GM21737 (cell line): ENCODE results near the gene ITFG1.
"Not testable (repeated sequence)": the region's sequence is repeated elsewhere in the genome, so short reads cannot be mapped to it uniquely, and the experiment has no call there.

Experiments
- ATAC-seq: cut with Tn5 transposase; IDR thresholded peaks from one replicate; pipeline ENCODE4 v1.9.1; 2021; ENCODE audit warnings: mild to moderate bottlenecking, moderate library complexity; ENCODE audit not compliant: unreplicated experiment

ITFG1 gene

GRCh38 chr16:47475786-47476185, 14.9 kb upstream of the ITFG1 start:
- ATAC-seq = no peak

- ATAC-seq = no peak
These were observed 12.9 kb upstream of the ITFG1 start for GRCh38 chr16:47473792-47474191.

GRCh38 chr16:47473004-47473403, 12.1 kb upstream of the ITFG1 start:
- ATAC-seq = not testable (repeated sequence)

GRCh38 chr16:47470810-47471209, 9.9 kb upstream of the ITFG1 start:
- ATAC-seq = no peak

GRCh38 chr16:47470211-47470610, 9.3 kb upstream of the ITFG1 start:
- ATAC-seq = no peak

- ATAC-seq = no peak
These were observed 8.4 kb upstream of the ITFG1 start for GRCh38 chr16:47469227-47469626.

- ATAC-seq = not testable (repeated sequence)
These were observed 7.3 kb upstream of the ITFG1 start for GRCh38 chr16:47468070-47468689.

GRCh38 chr16:47467501-47467900, 6.6 kb upstream of the ITFG1 start:
- ATAC-seq = no peak

GRCh38 chr16:47465919-47466630, 5.2 kb upstream of the ITFG1 start:
- no peak for ATAC-seq

- no peak for ATAC-seq
These were observed 3.1 kb upstream of the ITFG1 start for GRCh38 chr16:47463771-47464624.

GRCh38 chr16:47461598-47462266, 869 bp upstream of the ITFG1 start:
- no peak for ATAC-seq

- ATAC-seq = no peak
These were observed 528 bp downstream of the ITFG1 start for GRCh38 chr16:47460359-47460710.

GRCh38 chr16:47459603-47460002, 1.3 kb downstream of the ITFG1 start:
- no peak for ATAC-seq

GRCh38 chr16:47458331-47458730, 2.5 kb downstream of the ITFG1 start:
- ATAC-seq = no peak

- ATAC-seq = no peak
These were observed 11.1 kb downstream of the ITFG1 start for GRCh38 chr16:47449788-47450187.

- ATAC-seq = no peak
These were observed 11.9 kb downstream of the ITFG1 start for GRCh38 chr16:47448830-47449575.

GRCh38 chr16:47446431-47446830, 14.4 kb downstream of the ITFG1 start:
- ATAC-seq = no peak

GRCh38 chr16:47442884-47443283, 18.0 kb downstream of the ITFG1 start:
- ATAC-seq = not testable (repeated sequence)

GRCh38 chr16:47440066-47440465, 20.8 kb downstream of the ITFG1 start:
- ATAC-seq = not testable (repeated sequence)

GRCh38 chr16:47434274-47434673, 26.6 kb downstream of the ITFG1 start:
- not testable (repeated sequence) for ATAC-seq

GRCh38 chr16:47431960-47432359, 28.9 kb downstream of the ITFG1 start:
- ATAC-seq = no peak
